ENCODE results near the gene HYCC1. TPM values are rescaled to one million over a fixed set of nuclear protein-coding genes. Genes with fewer than 3 reads are reported as not detected.
"Not testable (repeated sequence)": the region's sequence is repeated elsewhere in the genome, so short reads cannot be mapped to it uniquely, and the experiment has no call there.

HYCC1 gene
- total RNA-seq = 60.0 TPM

- intact Hi-C loops (cut with DNase I) = no loop called here
- peak; percentile 99 for DNase-seq (ENCODE audit: low spot score)
- peak; percentile 100 for ATAC-seq
Measured at GRCh38 chr7:23013715-23014649, at the start of gene HYCC1. TSS of gene HYCC1 (minus strand) at chr7:23014130. CDS start at chr7:22991111, 23,019 bp downstream.

GRCh38 chr7:23062452-23062851 is 48.5 kb upstream of the HYCC1 start:
- ATAC-seq (no peak), DNase-seq (ENCODE audit: low spot score) (no peak)
- intact Hi-C loops (cut with DNase I) = no loop called here

GRCh38 chr7:23061327-23061726 is 47.4 kb upstream of the HYCC1 start:
- ATAC-seq = no peak
- intact Hi-C loops (cut with DNase I) = no loop called here
- no peak for DNase-seq (ENCODE audit: low spot score)

- intact Hi-C loops (cut with DNase I) = loop anchor here (10.0 kb wide), 1 partner anchor 504 kb away; no protein-coding TSS in a partner anchor
- ATAC-seq (no peak), DNase-seq (ENCODE audit: low spot score) (no peak)
Measured at GRCh38 chr7:23058408-23059096, 44.6 kb upstream of the HYCC1 start.

- peak; percentile 85 for ATAC-seq
- intact Hi-C loops (cut with DNase I) = loop anchor here (10.0 kb wide), 1 partner anchor 501 kb away; no protein-coding TSS in a partner anchor
- DNase-seq (ENCODE audit: low spot score) = no peak
Measured at GRCh38 chr7:23055582-23056178, 41.8 kb upstream of the HYCC1 start.

GRCh38 chr7:23051124-23051485 is 37.2 kb upstream of the HYCC1 start:
- not testable (repeated sequence) for ATAC-seq; DNase-seq (ENCODE audit: low spot score)
- intact Hi-C loops (cut with DNase I) = loop anchor here (10.0 kb wide), 1 partner anchor 496 kb away; no protein-coding TSS in a partner anchor

GRCh38 chr7:23046336-23046735 is 32.4 kb upstream of the HYCC1 start:
- DNase-seq (ENCODE audit: low spot score); ATAC-seq; intact Hi-C loops (cut with DNase I): not testable (repeated sequence)

GRCh38 chr7:23045086-23045485 is 31.2 kb upstream of the HYCC1 start:
- ATAC-seq; DNase-seq (ENCODE audit: low spot score); intact Hi-C loops (cut with DNase I): not testable (repeated sequence)

GRCh38 chr7:23044581-23044980 is 30.7 kb upstream of the HYCC1 start:
- ATAC-seq = no peak
- intact Hi-C loops (cut with DNase I) = no loop called here
- DNase-seq (ENCODE audit: low spot score) = no peak

GRCh38 chr7:23043441-23043840 is 29.5 kb upstream of the HYCC1 start:
- ATAC-seq (no peak), DNase-seq (ENCODE audit: low spot score) (no peak)
- intact Hi-C loops (cut with DNase I) = no loop called here

GRCh38 chr7:23039674-23040073 is 25.7 kb upstream of the HYCC1 start:
- intact Hi-C loops (cut with DNase I); ATAC-seq; DNase-seq (ENCODE audit: low spot score): not testable (repeated sequence)

- intact Hi-C loops (cut with DNase I); DNase-seq (ENCODE audit: low spot score); ATAC-seq: not testable (repeated sequence)
Measured at GRCh38 chr7:23035542-23036371, 21.8 kb upstream of the HYCC1 start.

GRCh38 chr7:23027261-23027660 is 13.3 kb upstream of the HYCC1 start:
- ATAC-seq (no peak), DNase-seq (ENCODE audit: low spot score) (no peak)
- intact Hi-C loops (cut with DNase I) = no loop called here

- intact Hi-C loops (cut with DNase I) = no loop called here
- DNase-seq (ENCODE audit: low spot score) = no peak
- no peak for ATAC-seq
Measured at GRCh38 chr7:23026164-23026563, 12.2 kb upstream of the HYCC1 start.

- no peak for ATAC-seq
- intact Hi-C loops (cut with DNase I) = no loop called here
- no peak for DNase-seq (ENCODE audit: low spot score)
Measured at GRCh38 chr7:23024454-23024853, 10.5 kb upstream of the HYCC1 start.

GRCh38 chr7:23022851-23023250 is 8.9 kb upstream of the HYCC1 start:
- intact Hi-C loops (cut with DNase I) = no loop called here
- DNase-seq (ENCODE audit: low spot score) (no peak), ATAC-seq (no peak)

- no peak for DNase-seq (ENCODE audit: low spot score)
- intact Hi-C loops (cut with DNase I) = no loop called here
Measured at GRCh38 chr7:23022258-23022769, 8.4 kb upstream of the HYCC1 start.

GRCh38 chr7:23021596-23021995 is 7.7 kb upstream of the HYCC1 start:
- no peak for ATAC-seq
- intact Hi-C loops (cut with DNase I) = no loop called here
- DNase-seq (ENCODE audit: low spot score) = no peak

More at GRCh38 chr7:23022258-23022769, 8.4 kb upstream of the HYCC1 start:
- ATAC-seq = peak; percentile 67

Data from sciatic nerve (tissue), 2 donors.